K562 (cell line): ENCODE measurements around the gene FASTK. TPM values are rescaled to one million over a fixed set of nuclear protein-coding genes. Genes with fewer than 3 reads are reported as not detected.
A peak's percentile ranks its signal among the peaks of the same experiment; 100 is the strongest.

Source experiments
- BCOR ChIP-seq: fragments of 450-650 bp; IDR thresholded peaks from 2 replicates; pipeline ENCODE4 v1.6.1; 2016
- BRCA1 ChIP-seq, 2 experiments: fragments of 450-650 bp in 1 of 2; sonication (generic) in 1 of 2; formaldehyde crosslinking in 1 of 2; IDR thresholded peaks; 2 replicates each; pipeline versions ENCODE4 v1.5.0 to v1.6.1; 2017 to 2020; ENCODE audit warnings: mild to moderate bottlenecking in 1 of 2, missing genetic modification reagents in 1 of 2
- CEBPB ChIP-seq: fragments of 450-650 bp; IDR thresholded peaks from 2 replicates; pipeline ENCODE4 v1.6.1; 2016; ENCODE audit warnings: missing genetic modification characterization, missing compliant biosample characterization
- ESRRB ChIP-seq: fragments of 250-450 bp; sonication (Bioruptor Pico); IDR thresholded peaks from 2 replicates; pipeline ENCODE4 v1.5.0; 2020; ENCODE audit warnings: mild to moderate bottlenecking, moderate library complexity, borderline replicate concordance
- KAT7 ChIP-seq: sonication (generic); formaldehyde crosslinking; IDR thresholded peaks from 2 replicates; pipeline ENCODE4 v1.8.0; 2022; ENCODE audit warnings: missing genetic modification reagents, mild to moderate bottlenecking, borderline replicate concordance
- NFYB ChIP-seq: IDR thresholded peaks from 2 replicates; pipeline ENCODE4 v1.6.1; 2011; ENCODE audit warnings: mild to moderate bottlenecking, moderate library complexity; ENCODE audit not compliant: insufficient read length; ENCODE audit errors: extremely low read depth
- POLR2AphosphoS5 ChIP-seq: IDR thresholded peaks from 2 replicates; pipeline ENCODE4 v1.6.1; 2011; ENCODE audit warnings: mild to moderate bottlenecking, low read depth, low read length, moderate library complexity; ENCODE audit not compliant: control insufficient read depth, insufficient read depth
- RFX7 ChIP-seq: fragments of 250-450 bp; sonication (Bioruptor Pico); IDR thresholded peaks from 2 replicates; pipeline ENCODE4 v1.5.1; 2021; ENCODE audit warnings: mild to moderate bottlenecking
- TCF7 ChIP-seq: sonication (generic); IDR thresholded peaks from 2 replicates; pipeline ENCODE4 v1.6.1; 2016; ENCODE audit warnings: antibody characterized with exemption, borderline replicate concordance
- TEAD2 ChIP-seq: fragments of 450-650 bp; IDR thresholded peaks from 2 replicates; pipeline ENCODE4 v1.6.1; 2016; ENCODE audit warnings: missing genetic modification characterization, control low read depth, missing compliant biosample characterization
- ZFPM2 ChIP-seq: fragments of 250-450 bp; sonication (Bioruptor Pico); IDR thresholded peaks from 2 replicates; pipeline ENCODE4 v1.5.1; 2022; ENCODE audit warnings: mild to moderate bottlenecking
- ZNF77 ChIP-seq: fragments of 250-450 bp; sonication (Bioruptor Pico); IDR thresholded peaks from 2 replicates; pipeline ENCODE4 v1.5.0; 2020
- polyA plus RNA-seq, 8 experiments: library from polyadenylated mRNA; depleted of rRNA in 4 of 8; stranded (reverse) in 5 of 8; unstranded in 3 of 8; fragments of >200 nt; fragmentation: Nextera tagmentation in 2 of 8; fragmentation: Illumina TruSeq in 1 of 8; extraction: Ambion mirVana in 2 of 8; extraction: Trizol in 1 of 8; gene quantifications; 2 replicates each; pipeline versions ENCODE4 v1.2.1 to v1.2.3, GENCODE V29; 2011 to 2014; ENCODE audit warnings: inconsistent platforms in 1 of 8, missing spikeins in 1 of 8
- total RNA-seq, 7 experiments: library from RNA; depleted of rRNA in 6 of 7; stranded (reverse); fragments of >200 nt in 6 of 7; fragmentation: Illumina TruSeq in 2 of 7; extraction: Trizol in 2 of 7; gene quantifications; 2 replicates each; pipeline versions ENCODE4 v1.2.1 to v1.2.3, GENCODE V29; 2011 to 2021; ENCODE audit warnings: low replicate concordance in 1 of 7
- TF ChIP-seq, protein P1 (sequence below): fragments of 450-650 bp; IDR thresholded peaks from 2 replicates; pipeline ENCODE4 v1.6.1; 2014; ENCODE audit warnings: low read depth, mild to moderate bottlenecking, moderate library complexity, borderline replicate concordance
- TF ChIP-seq, protein P2 (sequence below), 2 experiments: IDR thresholded peaks; 2 replicates each; pipeline ENCODE4 v1.6.1; 2011; ENCODE audit warnings: borderline replicate concordance in 1 of 2, control low read depth in 1 of 2, low read depth in 1 of 2, low read length in 1 of 2, mild to moderate bottlenecking in 1 of 2, mixed read lengths in 1 of 2, moderate library complexity in 1 of 2; ENCODE audit not compliant: insufficient read depth in 1 of 2, insufficient read length in 1 of 2, poor library complexity in 1 of 2, severe bottlenecking in 1 of 2; ENCODE audit errors: extremely low read depth in 1 of 2
- TF ChIP-seq, protein P3 (sequence below), 3 experiments: fragments of 200-800 bp in 1 of 3; fragments of 250-450 bp in 1 of 3; fragments of 450-650 bp in 1 of 3; sonication (Bioruptor Pico) in 1 of 3; sonication (Bioruptor generic) in 1 of 3; formaldehyde crosslinking in 1 of 3; IDR thresholded peaks; 2 replicates each; pipeline versions ENCODE4 v1.6.1 to v1.8.0; 2016 to 2022; ENCODE audit warnings: mild to moderate bottlenecking in 2 of 3, missing genetic modification characterization in 2 of 3, missing compliant biosample characterization in 1 of 3, moderate library complexity in 1 of 3
- TF ChIP-seq, protein P4 (sequence below): fragments of 250-450 bp; sonication (Bioruptor Pico); IDR thresholded peaks from 2 replicates; pipeline ENCODE4 v1.5.1; 2021; ENCODE audit warnings: mild to moderate bottlenecking
- TF ChIP-seq, protein P5 (sequence below): sonication (generic); formaldehyde crosslinking; IDR thresholded peaks from 2 replicates; pipeline ENCODE4 v1.8.1; 2022; ENCODE audit warnings: missing genetic modification reagents

Gene FASTK
- total and polyA plus RNA-seq, 9 of the 15 experiments (the other 6 are each of a cell fraction or from before 2014, with no cell fraction given): 0.51 to 150 (median 48.2) TPM

DNA sequence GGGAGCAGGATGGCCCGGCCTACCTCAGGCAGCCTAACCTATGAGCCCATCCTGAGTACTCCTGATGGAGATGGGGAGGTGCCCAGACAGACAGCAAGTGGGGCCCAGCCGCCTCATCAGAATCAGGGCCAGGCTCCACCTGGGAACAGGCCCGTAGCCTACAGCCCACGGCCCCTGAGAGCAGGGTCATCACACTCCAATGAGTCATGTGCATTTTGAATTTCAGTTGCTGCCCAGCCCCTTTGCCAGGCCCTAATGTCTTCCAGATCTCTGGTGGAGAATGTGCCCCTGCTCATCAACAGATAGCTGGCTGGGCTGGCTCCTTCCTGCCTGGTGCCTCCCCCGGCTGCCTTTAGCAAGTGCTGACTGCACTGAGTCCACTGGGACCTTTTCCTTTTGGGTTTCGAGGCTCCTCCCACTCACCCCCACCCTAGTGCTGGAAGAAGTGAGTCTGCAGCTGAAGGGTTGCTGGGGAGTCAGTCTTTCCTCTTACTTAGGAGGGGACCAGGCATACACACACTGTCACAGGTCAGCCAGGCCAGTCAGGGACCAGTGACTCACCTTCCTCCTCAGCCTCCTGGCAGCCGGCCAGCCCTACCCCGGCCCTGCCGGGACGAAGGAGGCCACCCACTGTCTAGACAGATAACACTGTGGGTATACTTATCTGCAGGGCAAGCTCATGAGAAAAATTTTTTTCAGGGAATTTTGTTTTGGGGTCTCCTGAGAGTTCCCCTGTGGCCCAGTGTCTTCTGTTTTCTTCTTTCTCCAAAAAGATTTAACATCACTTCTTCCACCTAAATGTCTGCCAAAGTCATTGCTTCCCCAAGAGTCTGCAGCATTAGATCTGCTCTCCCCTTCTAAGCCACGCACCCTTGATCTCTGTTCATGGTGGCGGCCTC is 41.4 kb downstream of the FASTK start (continued):
- TF ChIP-seq BRCA1 (IDR thresholded peaks at IDR 0.05) (no peak), BRCA1 (CRISPR knock-in tag; IDR thresholded peaks at IDR 0.05) (no peak), KAT7 (CRISPR knock-in tag) (peak; percentile 96), ZFPM2 (CRISPR knock-in tag) (no peak), CEBPB (no peak), BCOR (peak; percentile 91), ZNF77 (CRISPR knock-in tag) (no peak), NFYB (no peak), ESRRB (CRISPR knock-in tag) (no peak), TCF7 (peak; percentile 78; the same call in 1 of the 2 replicates), RFX7 (CRISPR knock-in tag) (no peak), TEAD2 (no peak), POLR2AphosphoS5 (peak; percentile 96)
- TF ChIP-seq, protein P1, sequence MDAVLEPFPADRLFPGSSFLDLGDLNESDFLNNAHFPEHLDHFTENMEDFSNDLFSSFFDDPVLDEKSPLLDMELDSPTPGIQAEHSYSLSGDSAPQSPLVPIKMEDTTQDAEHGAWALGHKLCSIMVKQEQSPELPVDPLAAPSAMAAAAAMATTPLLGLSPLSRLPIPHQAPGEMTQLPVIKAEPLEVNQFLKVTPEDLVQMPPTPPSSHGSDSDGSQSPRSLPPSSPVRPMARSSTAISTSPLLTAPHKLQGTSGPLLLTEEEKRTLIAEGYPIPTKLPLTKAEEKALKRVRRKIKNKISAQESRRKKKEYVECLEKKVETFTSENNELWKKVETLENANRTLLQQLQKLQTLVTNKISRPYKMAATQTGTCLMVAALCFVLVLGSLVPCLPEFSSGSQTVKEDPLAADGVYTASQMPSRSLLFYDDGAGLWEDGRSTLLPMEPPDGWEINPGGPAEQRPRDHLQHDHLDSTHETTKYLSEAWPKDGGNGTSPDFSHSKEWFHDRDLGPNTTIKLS: peak; percentile 60
- TF ChIP-seq, protein P2, sequence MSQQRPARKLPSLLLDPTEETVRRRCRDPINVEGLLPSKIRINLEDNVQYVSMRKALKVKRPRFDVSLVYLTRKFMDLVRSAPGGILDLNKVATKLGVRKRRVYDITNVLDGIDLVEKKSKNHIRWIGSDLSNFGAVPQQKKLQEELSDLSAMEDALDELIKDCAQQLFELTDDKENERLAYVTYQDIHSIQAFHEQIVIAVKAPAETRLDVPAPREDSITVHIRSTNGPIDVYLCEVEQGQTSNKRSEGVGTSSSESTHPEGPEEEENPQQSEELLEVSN (IDR thresholded peaks at IDR 0.05; ENCODE audit: borderline replicate concordance in 1 of 2, extremely low read depth in 1 of 2, insufficient read depth in 1 of 2, insufficient read length in 1 of 2, low read depth in 1 of 2, low read length in 1 of 2, poor library complexity in 1 of 2, severe bottlenecking in 1 of 2): peak in 1 of 2 experiments; percentile 6
- TF ChIP-seq, protein P3, sequence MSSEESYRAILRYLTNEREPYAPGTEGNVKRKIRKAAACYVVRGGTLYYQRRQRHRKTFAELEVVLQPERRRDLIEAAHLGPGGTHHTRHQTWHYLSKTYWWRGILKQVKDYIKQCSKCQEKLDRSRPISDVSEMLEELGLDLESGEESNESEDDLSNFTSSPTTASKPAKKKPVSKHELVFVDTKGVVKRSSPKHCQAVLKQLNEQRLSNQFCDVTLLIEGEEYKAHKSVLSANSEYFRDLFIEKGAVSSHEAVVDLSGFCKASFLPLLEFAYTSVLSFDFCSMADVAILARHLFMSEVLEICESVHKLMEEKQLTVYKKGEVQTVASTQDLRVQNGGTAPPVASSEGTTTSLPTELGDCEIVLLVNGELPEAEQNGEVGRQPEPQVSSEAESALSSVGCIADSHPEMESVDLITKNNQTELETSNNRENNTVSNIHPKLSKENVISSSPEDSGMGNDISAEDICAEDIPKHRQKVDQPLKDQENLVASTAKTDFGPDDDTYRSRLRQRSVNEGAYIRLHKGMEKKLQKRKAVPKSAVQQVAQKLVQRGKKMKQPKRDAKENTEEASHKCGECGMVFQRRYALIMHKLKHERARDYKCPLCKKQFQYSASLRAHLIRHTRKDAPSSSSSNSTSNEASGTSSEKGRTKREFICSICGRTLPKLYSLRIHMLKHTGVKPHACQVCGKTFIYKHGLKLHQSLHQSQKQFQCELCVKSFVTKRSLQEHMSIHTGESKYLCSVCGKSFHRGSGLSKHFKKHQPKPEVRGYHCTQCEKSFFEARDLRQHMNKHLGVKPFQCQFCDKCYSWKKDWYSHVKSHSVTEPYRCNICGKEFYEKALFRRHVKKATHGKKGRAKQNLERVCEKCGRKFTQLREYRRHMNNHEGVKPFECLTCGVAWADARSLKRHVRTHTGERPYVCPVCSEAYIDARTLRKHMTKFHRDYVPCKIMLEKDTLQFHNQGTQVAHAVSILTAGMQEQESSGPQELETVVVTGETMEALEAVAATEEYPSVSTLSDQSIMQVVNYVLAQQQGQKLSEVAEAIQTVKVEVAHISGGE (CRISPR knock-in tag; IDR thresholded peaks at IDR 0.05): peak in 1 of 3 experiments; percentile 62; a peak in 1 of 6 replicates
- TF ChIP-seq, protein P4, sequence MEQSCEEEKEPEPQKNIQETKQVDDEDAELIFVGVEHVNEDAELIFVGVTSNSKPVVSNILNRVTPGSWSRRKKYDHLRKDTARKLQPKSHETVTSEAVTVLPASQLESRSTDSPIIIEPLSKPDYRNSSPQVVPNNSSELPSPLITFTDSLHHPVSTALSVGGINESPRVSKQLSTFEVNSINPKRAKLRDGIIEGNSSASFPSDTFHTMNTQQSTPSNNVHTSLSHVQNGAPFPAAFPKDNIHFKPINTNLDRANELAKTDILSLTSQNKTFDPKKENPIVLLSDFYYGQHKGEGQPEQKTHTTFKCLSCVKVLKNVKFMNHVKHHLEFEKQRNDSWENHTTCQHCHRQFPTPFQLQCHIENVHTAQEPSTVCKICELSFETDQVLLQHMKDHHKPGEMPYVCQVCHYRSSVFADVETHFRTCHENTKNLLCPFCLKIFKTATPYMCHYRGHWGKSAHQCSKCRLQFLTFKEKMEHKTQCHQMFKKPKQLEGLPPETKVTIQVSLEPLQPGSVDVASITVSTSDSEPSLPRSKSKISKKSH (CRISPR knock-in tag): no peak
- TF ChIP-seq, protein P5, sequence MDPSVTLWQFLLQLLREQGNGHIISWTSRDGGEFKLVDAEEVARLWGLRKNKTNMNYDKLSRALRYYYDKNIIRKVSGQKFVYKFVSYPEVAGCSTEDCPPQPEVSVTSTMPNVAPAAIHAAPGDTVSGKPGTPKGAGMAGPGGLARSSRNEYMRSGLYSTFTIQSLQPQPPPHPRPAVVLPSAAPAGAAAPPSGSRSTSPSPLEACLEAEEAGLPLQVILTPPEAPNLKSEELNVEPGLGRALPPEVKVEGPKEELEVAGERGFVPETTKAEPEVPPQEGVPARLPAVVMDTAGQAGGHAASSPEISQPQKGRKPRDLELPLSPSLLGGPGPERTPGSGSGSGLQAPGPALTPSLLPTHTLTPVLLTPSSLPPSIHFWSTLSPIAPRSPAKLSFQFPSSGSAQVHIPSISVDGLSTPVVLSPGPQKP (CRISPR knock-in tag): no peak
